ENCODE data around the gene GHRH.

Gene GHRH

GRCh38 chr20:37266940-37267666 is 5.5 kb upstream of the GHRH start:
- in situ Hi-C loops (cut with HindIII; ENCODE audit: low sequenced_read_pairs), result loop anchor here (5.0 to 25.0 kb wide), 2 partner anchors 85 to 245 kb away; partner anchors contain the start of gene NNAT

- in situ Hi-C loops (cut with HindIII; ENCODE audit: low sequenced_read_pairs), result loop anchor here (5.0 to 25.0 kb wide), 2 partner anchors 87 to 247 kb away; partner anchors contain the start of gene NNAT
These were observed 3.5 kb upstream of the GHRH start for GRCh38 chr20:37265152-37265551.

GRCh38 chr20:37263686-37264085 is 2.1 kb upstream of the GHRH start:
- in situ Hi-C loops (cut with HindIII; ENCODE audit: low sequenced_read_pairs), result loop anchor here (25.0 kb wide), 1 partner anchor 249 kb away; the partner anchor contains the start of gene NNAT

- in situ Hi-C loops (cut with HindIII; ENCODE audit: low sequenced_read_pairs), result loop anchor here (25.0 kb wide), 1 partner anchor 250 kb away; the partner anchor contains the start of gene NNAT
These were observed 891 bp upstream of the GHRH start for GRCh38 chr20:37262505-37262904.

- in situ Hi-C loops (cut with HindIII; ENCODE audit: low sequenced_read_pairs), result loop anchor here (25.0 kb wide), 1 partner anchor 251 kb away; the partner anchor contains the start of gene NNAT
These were observed 691 bp downstream of the GHRH start for GRCh38 chr20:37260923-37261322.

- in situ Hi-C loops (cut with HindIII; ENCODE audit: low sequenced_read_pairs), result loop anchor here (25.0 kb wide), 1 partner anchor 252 kb away; the partner anchor contains the start of gene NNAT
These were observed 1.7 kb downstream of the GHRH start for GRCh38 chr20:37259865-37260264.

- in situ Hi-C loops (cut with HindIII; ENCODE audit: low sequenced_read_pairs), result loop anchor here (25.0 kb wide), 1 partner anchor 253 kb away; the partner anchor contains the start of gene NNAT
These were observed 2.6 kb downstream of the GHRH start for GRCh38 chr20:37259031-37259430.

GRCh38 chr20:37257988-37258387 is 3.6 kb downstream of the GHRH start:
- in situ Hi-C loops (cut with HindIII; ENCODE audit: low sequenced_read_pairs), result loop anchor here (25.0 kb wide), 1 partner anchor 254 kb away; the partner anchor contains the start of gene NNAT

- in situ Hi-C loops (cut with HindIII; ENCODE audit: low sequenced_read_pairs), result loop anchor here (25.0 kb wide), 1 partner anchor 255 kb away; the partner anchor contains the start of gene NNAT
These were observed 4.1 kb downstream of the GHRH start for GRCh38 chr20:37257530-37257929.

GRCh38 chr20:37256286-37256685 is 5.3 kb downstream of the GHRH start:
- in situ Hi-C loops (cut with HindIII; ENCODE audit: low sequenced_read_pairs), result loop anchor here (25.0 kb wide), 1 partner anchor 256 kb away; the partner anchor contains the start of gene NNAT

- in situ Hi-C loops (cut with HindIII; ENCODE audit: low sequenced_read_pairs), result loop anchor here (5.0 to 25.0 kb wide), 3 partner anchors 52 to 258 kb away; partner anchors contain the start of gene NNAT
These were observed 7.3 kb downstream of the GHRH start for GRCh38 chr20:37254114-37254878.

GRCh38 chr20:37253087-37253486 is 8.5 kb downstream of the GHRH start:
- in situ Hi-C loops (cut with HindIII; ENCODE audit: low sequenced_read_pairs), result loop anchor here (5.0 to 25.0 kb wide), 3 partner anchors 51 to 259 kb away; partner anchors contain the start of gene NNAT

GRCh38 chr20:37251825-37252477 is 9.7 kb downstream of the GHRH start:
- in situ Hi-C loops (cut with HindIII; ENCODE audit: low sequenced_read_pairs), result loop anchor here (5.0 to 25.0 kb wide), 3 partner anchors 50 to 260 kb away; partner anchors contain the start of gene NNAT

- in situ Hi-C loops (cut with HindIII; ENCODE audit: low sequenced_read_pairs), result no loop called here
These were observed 12.3 kb downstream of the GHRH start for GRCh38 chr20:37249304-37249703.

- in situ Hi-C loops (cut with HindIII; ENCODE audit: low sequenced_read_pairs), result no loop called here
These were observed 14.1 kb downstream of the GHRH start for GRCh38 chr20:37247547-37247946.

GRCh38 chr20:37246736-37247135 is 14.9 kb downstream of the GHRH start:
- in situ Hi-C loops (cut with HindIII; ENCODE audit: low sequenced_read_pairs), result no loop called here

- in situ Hi-C loops (cut with HindIII; ENCODE audit: low sequenced_read_pairs), result no loop called here
These were observed 16.1 kb downstream of the GHRH start for GRCh38 chr20:37245216-37246150.

- in situ Hi-C loops (cut with HindIII; ENCODE audit: low sequenced_read_pairs), result no loop called here
These were observed 17.0 kb downstream of the GHRH start for GRCh38 chr20:37244572-37244957.

- in situ Hi-C loops (cut with HindIII; ENCODE audit: low sequenced_read_pairs), result no loop called here
These were observed 17.6 kb downstream of the GHRH start for GRCh38 chr20:37243937-37244571.

Data from endothelial cell of hepatic sinusoid (primary cell).